ENCODE results near the gene DIO2. TPM values are rescaled to one million over a fixed set of nuclear protein-coding genes. Genes with fewer than 3 reads are reported as not detected.

DIO2 gene
- polyA plus RNA-seq, 1 of the 3 experiments (the other 2 are of a cell fraction): 1.1 TPM

- Histone ChIP-seq H3K4me3 (ENCODE audit: low read depth in 2 of 2, low read length in 1 of 2) (no peak overlapping the region), H3K79me2 (ENCODE audit: insufficient read depth) (no peaks in the 10 kb centered on the region), H3F3A (replicated peaks; ENCODE audit: insufficient read depth) (no peaks in the 10 kb centered on the region), H3K27ac (ENCODE audit: low read depth in 2 of 2, low read length in 1 of 2) (no peak overlapping the region), H3K27me3 (ENCODE audit: insufficient read depth) (no peaks in the 10 kb centered on the region), H3K9ac (no peak overlapping the region), H4K20me1 (ENCODE audit: insufficient read depth) (no peaks in the 10 kb centered on the region), H3K36me3 (replicated peaks in 1 of 2; ENCODE audit: control insufficient read depth in 1 of 2, insufficient read depth in 2 of 2, low read length in 1 of 2) (no peaks in the 10 kb centered on the region), H3K9me2 (no peaks in the 10 kb centered on the region), H2AFZ (ENCODE audit: low read depth) (no peak overlapping the region), H3K9me3 (no peaks in the 10 kb centered on the region), H3K4me2 (no peak overlapping the region), H3K4me1 (ENCODE audit: control insufficient read depth in 1 of 2, insufficient read depth in 2 of 2, low read depth in 1 of 2, low read length in 1 of 2) (no peaks in the 10 kb centered on the region)
- DNase-seq: no peak
- POLR2A ChIA-PET: no interaction called here
- TF ChIP-seq NRF1 (IDR thresholded peaks at IDR 0.05; ENCODE audit: low read depth, low read length) (no peak), POLR2AphosphoS5 (IDR thresholded peaks at IDR 0.05; ENCODE audit: low read depth, low read length) (no peak), TCF12 (IDR thresholded peaks at IDR 0.05) (no peak), RAD21 (IDR thresholded peaks at IDR 0.05; ENCODE audit: low read length) (no peak), YY1 (IDR thresholded peaks at IDR 0.05; ENCODE audit: low read depth) (no peak), SIN3A (IDR thresholded peaks at IDR 0.05; ENCODE audit: borderline replicate concordance, low read depth, low read length) (no peak)
- WGBS (ENCODE audit: low lambda C conversion rate): 22% methylated on average over 3 of the region's 3 CpGs
- CTCF ChIA-PET: no interaction called here
Measured at GRCh38 chr14:80237143-80237542, 25.8 kb upstream of the DIO2 start.

GRCh38 chr14:80233470-80234089, 22.3 kb upstream of the DIO2 start:
- Histone ChIP-seq H2AFZ (ENCODE audit: low read depth) (no peak overlapping the region), H4K20me1 (ENCODE audit: insufficient read depth) (no peaks in the 10 kb centered on the region), H3K27me3 (ENCODE audit: insufficient read depth) (no peaks in the 10 kb centered on the region), H3K9ac (no peak overlapping the region), H3K4me2 (no peak overlapping the region), H3K9me2 (no peaks in the 10 kb centered on the region), H3K27ac (ENCODE audit: low read depth in 2 of 2, low read length in 1 of 2) (no peak overlapping the region), H3F3A (replicated peaks; ENCODE audit: insufficient read depth) (no peaks in the 10 kb centered on the region), H3K36me3 (replicated peaks in 1 of 2; ENCODE audit: control insufficient read depth in 1 of 2, insufficient read depth in 2 of 2, low read length in 1 of 2) (no peaks in the 10 kb centered on the region), H3K79me2 (ENCODE audit: insufficient read depth) (no peaks in the 10 kb centered on the region), H3K9me3 (no peaks in the 10 kb centered on the region; the same call in 1 of the 2 replicates), H3K4me3 (ENCODE audit: low read depth in 2 of 2, low read length in 1 of 2) (no peak overlapping the region), H3K4me1 (ENCODE audit: control insufficient read depth in 1 of 2, insufficient read depth in 2 of 2, low read depth in 1 of 2, low read length in 1 of 2) (no peaks in the 10 kb centered on the region)
- 45% methylated on average over 2 of the region's 2 CpGs for WGBS (ENCODE audit: low lambda C conversion rate)
- ChIA-PET CTCF (no interaction called here), POLR2A (no interaction called here)
- DNase-seq: no peak
- TF ChIP-seq FOXM1 (IDR thresholded peaks at IDR 0.05; ENCODE audit: low read depth) (no peak), TEAD4 (IDR thresholded peaks at IDR 0.05; ENCODE audit: borderline replicate concordance, insufficient read depth) (no peak), ZBTB33 (IDR thresholded peaks at IDR 0.05; ENCODE audit: borderline replicate concordance, low read depth) (no peak), MXI1 (IDR thresholded peaks at IDR 0.05; ENCODE audit: low read depth, low read length) (no peak), USF1 (IDR thresholded peaks at IDR 0.05; ENCODE audit: borderline replicate concordance, low read depth) (no peak), MAX (IDR thresholded peaks at IDR 0.05; ENCODE audit: low read depth) (no peak), RFX5 (IDR thresholded peaks at IDR 0.05; ENCODE audit: low read length) (no peak), NRF1 (IDR thresholded peaks at IDR 0.05; ENCODE audit: low read depth, low read length) (no peak), TAF1 (IDR thresholded peaks at IDR 0.05; ENCODE audit: borderline replicate concordance, low read depth, low read length) (no peak), TCF12 (IDR thresholded peaks at IDR 0.05) (no peak), SIN3A (IDR thresholded peaks at IDR 0.05; ENCODE audit: borderline replicate concordance, low read depth, low read length) (no peak), FOSL2 (IDR thresholded peaks at IDR 0.05; ENCODE audit: borderline replicate concordance, low read depth) (no peak), REST (IDR thresholded peaks at IDR 0.05; ENCODE audit: low read depth, low read length) (no peak), ELF1 (IDR thresholded peaks at IDR 0.05) (no peak), RAD21 (IDR thresholded peaks at IDR 0.05; ENCODE audit: low read length) (no peak), RCOR1 (IDR thresholded peaks at IDR 0.05; ENCODE audit: low read length) (no peak), EP300 (IDR thresholded peaks at IDR 0.05; ENCODE audit: borderline replicate concordance in 1 of 2, low read depth in 1 of 2, low read length in 1 of 2) (no peak), IRF3 (IDR thresholded peaks at IDR 0.05; ENCODE audit: low read depth, low read length) (no peak), RXRA (IDR thresholded peaks at IDR 0.05; ENCODE audit: borderline replicate concordance, low read depth) (no peak)

Data from SK-N-SH (cell line).